A549 (cell line): Measurements from ENCODE around the gene STAM. TPM values are rescaled to one million over a fixed set of nuclear protein-coding genes. Genes with fewer than 3 reads are reported as not detected.

Experiments used
- ATAC-seq, 2 experiments: fragments of 200-7000 bp in 1 of 2; fragments of >200 bp in 1 of 2; cut with Nextera tagmentation in 1 of 2; cut with Tn5 transposase in 1 of 2; 3 replicates each; pipeline versions ENCODE4 v1.8.0 to v1.9.1; 2018 to 2020; ENCODE audit warnings: mild to moderate bottlenecking in 1 of 2, moderate library complexity in 1 of 2
- CTCF ChIA-PET: fragments of 300-600 bp; sonication (Branson Sonifier 250); formaldehyde crosslinking; extraction: SDS; loops from one replicate; lab custom pipeline; 2021; ENCODE audit warnings: antibody characterized with exemption, inconsistent platforms; lab: Yijun Ruan, JAX
- POLR2A ChIA-PET: fragments of 350-600 bp; formaldehyde crosslinking; extraction: SDS; loops from one replicate; lab custom pipeline; 2021; ENCODE audit warnings: antibody characterized with exemption, inconsistent platforms; lab: Yijun Ruan, JAX
- DNase-seq, 2 experiments: peaks; one replicate each; pipeline versions ENCODE4 v3.0.0 to v3.0.0-alpha.2; 2011 to 2016; ENCODE audit warnings: low read depth in 1 of 2, low spot score in 1 of 2
- FAIRE-seq: peaks from 2 replicates; lab custom pipeline; 2011; peaks lifted over from hg19 to GRCh38; lab: Jason Lieb, UNC
- H3K27ac ChIP-seq, 2 experiments: fragments of >200 bp; sonication (Bioruptor Twin); formaldehyde crosslinking; 3 replicates each; pipeline ENCODE4 v1.5.1; 2016 to 2017
- H3K4me1 ChIP-seq: fragments of >200 bp; sonication (Bioruptor Twin); formaldehyde crosslinking; 3 replicates; pipeline ENCODE4 v1.6.1; 2016
- H3K4me2 ChIP-seq: fragments of >200 bp; sonication (Bioruptor Twin); formaldehyde crosslinking; 3 replicates; pipeline ENCODE4 v1.6.1; 2016
- H3K4me3 ChIP-seq: fragments of >200 bp; sonication (Bioruptor Twin); formaldehyde crosslinking; 3 replicates; pipeline ENCODE4 v1.5.1; 2016
- H3K9me3 ChIP-seq: fragments of >200 bp; sonication (Bioruptor Twin); formaldehyde crosslinking; 3 replicates; pipeline ENCODE4 v1.6.1; 2016
- CHD4 ChIP-seq: fragments of 200-600 bp; sonication (generic); IDR thresholded peaks from 2 replicates; pipeline ENCODE4 v1.6.1; 2016; ENCODE audit warnings: antibody characterized with exemption, mild to moderate bottlenecking, borderline replicate concordance
- CTCF ChIP-seq: fragments of >200 bp; sonication (Bioruptor Twin); formaldehyde crosslinking; IDR thresholded peaks from 3 replicates; pipeline ENCODE4 v1.5.1; 2016
- EHF ChIP-seq: fragments of 250-450 bp; sonication (Bioruptor Pico); IDR thresholded peaks from 2 replicates; pipeline ENCODE4 v1.5.0; 2020; ENCODE audit warnings: mild to moderate bottlenecking
- EHMT2 ChIP-seq: fragments of 200-600 bp; sonication (generic); IDR thresholded peaks from 2 replicates; pipeline ENCODE4 v1.6.1; 2016; ENCODE audit warnings: antibody characterized with exemption, low read depth, mild to moderate bottlenecking, moderate library complexity
- FOSB ChIP-seq: fragments of 250-450 bp; sonication (Bioruptor Pico); IDR thresholded peaks from 2 replicates; pipeline ENCODE4 v1.5.0; 2020; ENCODE audit warnings: mild to moderate bottlenecking, moderate library complexity
- GATA3 ChIP-seq: IDR thresholded peaks from 2 replicates; pipeline ENCODE4 v1.6.1; 2012; ENCODE audit warnings: borderline replicate concordance
- HDAC2 ChIP-seq: fragments of 200-600 bp; sonication (generic); IDR thresholded peaks from 2 replicates; pipeline ENCODE4 v1.6.1; 2016
- KDM5A ChIP-seq: fragments of 200-600 bp; sonication (generic); IDR thresholded peaks from 2 replicates; pipeline ENCODE4 v1.6.1; 2016; ENCODE audit warnings: antibody characterized with exemption, mild to moderate bottlenecking
- MAFK ChIP-seq: fragments of 450-650 bp; IDR thresholded peaks from 2 replicates; pipeline ENCODE4 v1.6.1; 2014; ENCODE audit not compliant: partially characterized antibody
- NFE2L2 ChIP-seq: fragments of 150-350 bp; conservative IDR thresholded peaks from 2 replicates; pipeline ENCODE4 v1.6.1; 2014; ENCODE audit warnings: low read length
- RARB ChIP-seq: fragments of 250-450 bp; sonication (Bioruptor Pico); IDR thresholded peaks from 2 replicates; pipeline ENCODE4 v1.8.0; 2021; ENCODE audit warnings: mild to moderate bottlenecking, moderate library complexity
- RCOR1 ChIP-seq: fragments of 150-350 bp; IDR thresholded peaks from 2 replicates; pipeline ENCODE4 v1.6.1; 2014; ENCODE audit warnings: antibody characterized with exemption, low read length, low read depth
- RNF2 ChIP-seq: fragments of 200-600 bp; sonication (generic); IDR thresholded peaks from 2 replicates; pipeline ENCODE4 v1.6.1; 2016; ENCODE audit warnings: low read depth, mild to moderate bottlenecking, antibody characterized with exemption, moderate library complexity, borderline replicate concordance
- TFCP2L1 ChIP-seq: fragments of 250-450 bp; sonication (Bioruptor Pico); IDR thresholded peaks from 2 replicates; pipeline ENCODE4 v1.5.0; 2021; ENCODE audit warnings: mild to moderate bottlenecking
- TP53 ChIP-seq: fragments of 250-450 bp; sonication (Bioruptor Pico); IDR thresholded peaks from 2 replicates; pipeline ENCODE4 v1.5.0; 2021; ENCODE audit warnings: mild to moderate bottlenecking, moderate library complexity
- USF2 ChIP-seq: fragments of 450-650 bp; IDR thresholded peaks from 2 replicates; pipeline ENCODE4 v1.6.1; 2014; ENCODE audit warnings: antibody characterized with exemption
- ZC3H11A ChIP-seq: fragments of 450-650 bp; IDR thresholded peaks from 2 replicates; pipeline ENCODE4 v1.6.1; 2014; ENCODE audit warnings: antibody characterized with exemption, mild to moderate bottlenecking
- ZSCAN20 ChIP-seq: fragments of 250-450 bp; sonication (Bioruptor Pico); IDR thresholded peaks from 2 replicates; pipeline ENCODE4 v1.8.0; 2022; ENCODE audit warnings: mild to moderate bottlenecking, moderate library complexity
- WGBS: methylation state at CpG from one replicate; pipeline ENCODE4 v1.1.6; 2017; ENCODE audit errors: missing lambda C conversion rate; 5-methylcytosine and 5-hydroxymethylcytosine counted together
- polyA plus RNA-seq, 4 experiments: library from polyadenylated mRNA; depleted of rRNA in 3 of 4; stranded (reverse); fragments of >200 nt; fragmentation: RNase III in 1 of 4; extraction: RNeasy Plus Mini Kit Qiagen cat#74134 plus additional on column Dnase treatment in 1 of 4; gene quantifications; 2 replicates in 3 of 4; 3 replicates in 1 of 4; pipeline ENCODE4 v1.2.3, GENCODE V29; 2011 to 2017

Gene STAM
- polyA plus RNA-seq, 2 of the 4 experiments (the other 2 are of a cell fraction): 24.4 to 51.7 TPM

- 92% methylated on average over 6 of the region's 6 CpGs for WGBS
- ATAC-seq (no peak), DNase-seq (no peak), FAIRE-seq (no peak)
- ChIA-PET POLR2A (no interaction called here), CTCF (interaction anchor here (0.6 kb wide), 1 partner anchor 163 kb away, joined by 4 read pairs; no protein-coding TSS in a partner anchor)
- H3K27ac ChIP-seq: no peak overlapping the region
- no peak overlapping the region for H3K4me3 ChIP-seq
- H3K4me1 ChIP-seq: peaks cover 12% of the 10 kb centered on the region; the same call in 2 of the 3 replicates
- TF ChIP-seq GATA3: no peak
- no peak for TF ChIP-seq TFCP2L1 (CRISPR knock-in tag)
- no peak for TF ChIP-seq RCOR1
- TF ChIP-seq RARB (CRISPR knock-in tag): no peak
- TF ChIP-seq EHMT2: no peak
- no peak for TF ChIP-seq EHF (CRISPR knock-in tag)
- H3K4me2 ChIP-seq: no peak overlapping the region
- H3K9me3 ChIP-seq: no peaks in the 10 kb centered on the region
Measured at GRCh38 chr10:17684537-17684936, 40.6 kb downstream of the STAM start.

- Histone ChIP-seq H3K4me1 (peaks cover 12% of the 10 kb centered on the region; the same call in 2 of the 3 replicates), H3K9me3 (no peaks in the 10 kb centered on the region), H3K4me2 (no peak overlapping the region), H3K4me3 (no peak overlapping the region), H3K27ac (no peak overlapping the region)
- no peak for DNase-seq
- CTCF ChIA-PET: interaction anchor here (0.6 kb wide), 1 partner anchor 162 kb away, joined by 4 read pairs; no protein-coding TSS in a partner anchor
- FAIRE-seq: no peak
- 95% methylated on average over 3 of the region's 3 CpGs for WGBS
- no peak for ATAC-seq
- POLR2A ChIA-PET: no interaction called here
- TF ChIP-seq CTCF (no peak), ZC3H11A (no peak), HDAC2 (no peak)
Measured at GRCh38 chr10:17685233-17685840, 41.4 kb downstream of the STAM start.

- TF ChIP-seq ZSCAN20 (no peak), USF2 (no peak), RNF2 (no peak), CTCF (no peak), CHD4 (no peak), NFE2L2 (peak; percentile 43; the same call in 1 of the 2 replicates), FOSB (CRISPR knock-in tag) (no peak), KDM5A (no peak), MAFK (peak; percentile 44), TP53 (CRISPR knock-in tag) (no peak), ZC3H11A (no peak)
- ATAC-seq (no peak), FAIRE-seq (no peak), DNase-seq (no peak)
- ChIA-PET CTCF (no interaction called here), POLR2A (no interaction called here)
- peaks cover 9% of the 10 kb centered on the region; the same call in 2 of the 3 replicates for H3K4me1 ChIP-seq
- H3K9me3 ChIP-seq: no peaks in the 10 kb centered on the region
- WGBS: 90% methylated on average over 15 of the region's 15 CpGs
- H3K4me2 ChIP-seq: no peak overlapping the region
- no peak overlapping the region for H3K27ac ChIP-seq
- no peak overlapping the region for H3K4me3 ChIP-seq
Measured at GRCh38 chr10:17687117-17687831, 43.3 kb downstream of the STAM start.
